Heart right ventricle (tissue), 16 donors: ENCODE measurements around the gene SUN3. TPM values are rescaled to one million over a fixed set of nuclear protein-coding genes. Genes with fewer than 3 reads are reported as not detected.
A peak's percentile ranks its signal among the peaks of the same experiment; 100 is the strongest.

Experiments used
- ATAC-seq, 8 donors: fragments of 200-7000 bp; cut with Tn5 transposase; one replicate each; pipeline ENCODE4 v1.9.1; 2020; ENCODE audit warnings: mild to moderate bottlenecking in 8 of 8, moderate library complexity in 8 of 8, moderate number of reproducible peaks in 1 of 8
- DNase-seq, 2 donors: peaks; one replicate each; pipeline ENCODE4 v3.0.0-alpha.2; 2020
- H3K27ac ChIP-seq, 10 donors: fragments of 200-600 bp; sonication (generic) in 2 of 10; one replicate each; pipeline versions ENCODE4 v1.5.0 to v1.8.0; 2020 to 2022; ENCODE audit warnings: mild to moderate bottlenecking in 3 of 10
- H3K27me3 ChIP-seq, 7 donors: fragments of 200-600 bp; one replicate each; pipeline ENCODE4 v1.8.0; 2021 to 2022; ENCODE audit warnings: mild to moderate bottlenecking in 2 of 7
- H3K36me3 ChIP-seq, 9 donors: fragments of 200-600 bp; sonication (generic) in 1 of 9; one replicate each; pipeline versions ENCODE4 v1.5.0 to v1.8.0; 2020 to 2022; ENCODE audit warnings: mild to moderate bottlenecking in 2 of 9
- H3K4me1 ChIP-seq, 9 donors: fragments of 200-600 bp; sonication (generic) in 1 of 9; one replicate each; pipeline versions ENCODE4 v1.5.0 to v1.8.0; 2020 to 2022; ENCODE audit warnings: mild to moderate bottlenecking in 4 of 9
- H3K4me3 ChIP-seq, 10 donors: fragments of 200-600 bp; sonication (generic) in 2 of 10; one replicate each; pipeline versions ENCODE4 v1.5.0 to v1.8.0; 2020 to 2022; ENCODE audit warnings: mild to moderate bottlenecking in 7 of 10, moderate library complexity in 2 of 10
- H3K9me3 ChIP-seq, 11 donors: fragments of 200-600 bp in 10 of 11; sonication (generic) in 2 of 11; one replicate each; pipeline versions ENCODE4 v1.5.0 to v1.8.0; 2013 to 2022; ENCODE audit warnings: mild to moderate bottlenecking in 2 of 11, control low read depth in 1 of 11, moderate library complexity in 1 of 11
- WGBS, 2 donors: extraction: QIAGEN DNeasy Blood & Tissue Kit; methylation state at CpG; one replicate each; pipeline ENCODE4 v1.1.7; 2013; ENCODE audit warnings: inconsistent platforms in 1 of 2; 5-methylcytosine and 5-hydroxymethylcytosine counted together
- intact Hi-C, 10 donors: fragments of 100-400 bp; cut with DNase I; formaldehyde crosslinking; loops; one replicate each; pipeline versions ENCODE4 v1.11.1 to v1.14.2; 2022
- polyA plus RNA-seq, 2 donors: library from polyadenylated mRNA; stranded (reverse); fragments of 200-250 nt; gene quantifications; one replicate each; pipeline ENCODE4 v1.2.3, GENCODE V29; 2013
- total RNA-seq, 10 donors: library from RNA; stranded (reverse); fragmentation: NEBNext Ultra II Directional in 3 of 10; extraction: Animal tissue kit (Norgen Biotek cat#: 25700) in 3 of 10; gene quantifications; one replicate each; pipeline versions ENCODE4 v1.2.1 to v1.2.4, GENCODE V29; 2021 to 2023
- TF ChIP-seq, protein P1 (sequence below), 9 donors: fragments of 200-600 bp; sonication (generic) in 2 of 9; IDR thresholded peaks; one replicate each; pipeline versions ENCODE4 v1.5.0 to v1.8.0; 2021 to 2022; ENCODE audit warnings: antibody characterized with exemption in 9 of 9, mild to moderate bottlenecking in 5 of 9, moderate library complexity in 1 of 9
- donor health status: Arrhythmogenic right ventricular cardiomyopathy.
- donor health status: ischemic (EF 13 %, LVEDD 7.1; RV severe dilation, severe dysfunction).
- donor health status: healthy with polysubstance abuse.
- donor health status: DM: no; HTN: yes; CAD: no.
- donor health status: DM: no; HTN: no; CAD: no.
- donor health status: ischemic (EF 25% LVEDD 6.9; RV normal size, moderate dysfunction).
- donor health status: ischemic (EF 25% LVEDD 5.7; RV mildly dilated, moderate dysfunction).
- donor health status: healthy.
- donor health status: DM: yes; HTN: yes; CAD: no.
- donor health status: Ischemic cardiomyopathy.
- donor health status: ischemic (EF 35%, LVEDD 5.7; RV mildly dilated, moderate dysfunction).
- donor health status: nonischemic (EF 11% LVEDD 7.7; RV severe dilation, severe dysfunction).
- donor health status: DM: yes; HTN: yes; CAD: no.
- donor health status: PGD.
- donor health status: ischemic (EF 29% LVEDD 5.4; RV normal size, mild dysfunction).
- donor health status: nonischemic (EF 23%, LVEDD 6.1; RV moderate dilation, normal function).

The SUN3 gene
- total and polyA plus RNA-seq, 12 donors = not detected

DNA sequence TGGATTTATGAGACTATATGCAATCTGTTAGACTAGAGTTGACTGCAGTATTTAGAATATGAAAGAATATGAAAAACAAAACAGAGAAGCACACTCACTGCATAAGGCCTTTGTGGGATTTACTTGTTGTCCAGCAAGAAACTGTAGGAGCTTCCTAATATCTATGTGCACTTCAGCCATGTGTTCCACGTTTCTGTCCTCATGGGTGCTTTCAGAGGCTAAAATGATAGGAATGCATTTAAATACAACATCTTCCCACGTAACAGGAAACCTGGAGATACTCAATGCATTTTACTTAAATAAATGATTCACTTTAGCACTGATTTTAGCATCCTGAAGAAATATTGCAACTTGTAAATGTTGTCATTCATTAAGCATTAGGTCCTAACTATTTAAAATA is 61.2 kb downstream of the SUN3 start:
- peaks cover 0 to 51% (median 21%) of the 10 kb centered on the region in 9 donors for H3K4me1 ChIP-seq
- no peak overlapping the region for H3K4me3 ChIP-seq
- WGBS, 2 donors = 88 to 94% methylated on average over 2 of the region's 2 CpGs
- TF ChIP-seq, protein P1, sequence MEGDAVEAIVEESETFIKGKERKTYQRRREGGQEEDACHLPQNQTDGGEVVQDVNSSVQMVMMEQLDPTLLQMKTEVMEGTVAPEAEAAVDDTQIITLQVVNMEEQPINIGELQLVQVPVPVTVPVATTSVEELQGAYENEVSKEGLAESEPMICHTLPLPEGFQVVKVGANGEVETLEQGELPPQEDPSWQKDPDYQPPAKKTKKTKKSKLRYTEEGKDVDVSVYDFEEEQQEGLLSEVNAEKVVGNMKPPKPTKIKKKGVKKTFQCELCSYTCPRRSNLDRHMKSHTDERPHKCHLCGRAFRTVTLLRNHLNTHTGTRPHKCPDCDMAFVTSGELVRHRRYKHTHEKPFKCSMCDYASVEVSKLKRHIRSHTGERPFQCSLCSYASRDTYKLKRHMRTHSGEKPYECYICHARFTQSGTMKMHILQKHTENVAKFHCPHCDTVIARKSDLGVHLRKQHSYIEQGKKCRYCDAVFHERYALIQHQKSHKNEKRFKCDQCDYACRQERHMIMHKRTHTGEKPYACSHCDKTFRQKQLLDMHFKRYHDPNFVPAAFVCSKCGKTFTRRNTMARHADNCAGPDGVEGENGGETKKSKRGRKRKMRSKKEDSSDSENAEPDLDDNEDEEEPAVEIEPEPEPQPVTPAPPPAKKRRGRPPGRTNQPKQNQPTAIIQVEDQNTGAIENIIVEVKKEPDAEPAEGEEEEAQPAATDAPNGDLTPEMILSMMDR (IDR thresholded peaks at IDR 0.05) = no peak
- H3K27me3 ChIP-seq = no peaks in the 10 kb centered on the region
- ATAC-seq (no peak), DNase-seq (no peak)
- no peaks in the 10 kb centered on the region for H3K9me3 ChIP-seq
- H3K36me3 ChIP-seq = peaks cover 0 to 92% (median 62%) of the 10 kb centered on the region in 9 donors
- intact Hi-C loops = loop anchor here in 5 of 10 donors (1.0 to 10.0 kb wide), 4 partner anchors 22 to 700 kb away; no protein-coding TSS in a partner anchor
- H3K27ac ChIP-seq = peak overlapping the region in 1 of 10 donors; percentile 15

GRCh38 chr7:47967123-47967522 is 61.8 kb downstream of the SUN3 start:
- peaks cover 0 to 92% (median 63%) of the 10 kb centered on the region in 9 donors for H3K36me3 ChIP-seq
- intact Hi-C loops = loop anchor here in 2 of 10 donors (5.0 to 10.0 kb wide), 2 partner anchors 172 to 700 kb away; no protein-coding TSS in a partner anchor
- no peak overlapping the region for H3K4me3 ChIP-seq
- 66 to 73% methylated on average over 5 of the region's 5 CpGs for WGBS, 2 donors
- DNase-seq (peak in 1 of 2 donors; percentile 36), ATAC-seq (peak in 5 of 8 donors; percentile 60 to 70 (median 67))
- H3K27ac ChIP-seq = peak overlapping the region in 2 of 10 donors; percentile 15 to 16
- no peaks in the 10 kb centered on the region for H3K9me3 ChIP-seq
- peaks cover 0 to 51% (median 21%) of the 10 kb centered on the region in 9 donors for H3K4me1 ChIP-seq
- TF ChIP-seq, protein P1 (IDR thresholded peaks at IDR 0.05) = no peak
- H3K27me3 ChIP-seq = no peaks in the 10 kb centered on the region

- Histone ChIP-seq H3K36me3 (peaks cover 0 to 94% (median 67%) of the 10 kb centered on the region in 9 donors), H3K27me3 (no peaks in the 10 kb centered on the region), H3K27ac (no peak overlapping the region), H3K9me3 (no peaks in the 10 kb centered on the region), H3K4me1 (peaks cover 0 to 35% (median 17%) of the 10 kb centered on the region in 9 donors), H3K4me3 (no peak overlapping the region)
- intact Hi-C loops = loop anchor here in 2 of 10 donors (5.0 to 10.0 kb wide), 2 partner anchors 171 to 698 kb away; no protein-coding TSS in a partner anchor
- ATAC-seq (no peak), DNase-seq (no peak)
- 87 to 94% methylated on average over 5 of the region's 5 CpGs for WGBS, 2 donors
- TF ChIP-seq, protein P1 (IDR thresholded peaks at IDR 0.05) = no peak
Observed at GRCh38 chr7:47965456-47965855, 63.5 kb downstream of the SUN3 start.

- Histone ChIP-seq H3K27ac (peak overlapping the region in 1 of 10 donors; percentile 31), H3K36me3 (peaks cover 0 to 80% (median 63%) of the 10 kb centered on the region in 9 donors), H3K4me3 (no peak overlapping the region), H3K27me3 (no peaks in the 10 kb centered on the region), H3K4me1 (peaks cover 0 to 17% (median 0%) of the 10 kb centered on the region in 9 donors), H3K9me3 (no peaks in the 10 kb centered on the region)
- ATAC-seq (no peak), DNase-seq (no peak)
- TF ChIP-seq, protein P1 (IDR thresholded peaks at IDR 0.05) = no peak
- WGBS, 2 donors = 95 to 96% methylated on average over 3 of the region's 3 CpGs
- intact Hi-C loops = loop anchor here in 2 of 10 donors (10.0 kb wide), 1 partner anchor 167 kb away; no protein-coding TSS in a partner anchor
Observed at GRCh38 chr7:47962262-47962661, 66.6 kb downstream of the SUN3 start.
